ENCODE data around the gene PXDN.

PXDN gene

GRCh38 chr2:1607971-1608688, 136.2 kb downstream of the PXDN start:
- no peak for DNase-seq

GRCh38 chr2:1607236-1607920, 136.9 kb downstream of the PXDN start:
- DNase-seq: no peak

GRCh38 chr2:1606421-1607235, 137.7 kb downstream of the PXDN start:
- no peak for DNase-seq

- no peak for DNase-seq
Observed at GRCh38 chr2:1606046-1606400, 138.3 kb downstream of the PXDN start.

GRCh38 chr2:1605102-1606045, 138.9 kb downstream of the PXDN start:
- no peak for DNase-seq

- DNase-seq: no peak
Observed at GRCh38 chr2:1603521-1603920, 140.8 kb downstream of the PXDN start.

GRCh38 chr2:1603059-1603458, 141.3 kb downstream of the PXDN start:
- DNase-seq: no peak

GRCh38 chr2:1602278-1603010, 141.9 kb downstream of the PXDN start:
- no peak for DNase-seq

GRCh38 chr2:1601471-1602277, 142.6 kb downstream of the PXDN start:
- DNase-seq: no peak

- no peak for DNase-seq
Observed at GRCh38 chr2:1601067-1601412, 143.3 kb downstream of the PXDN start.

GRCh38 chr2:1600191-1601066, 143.9 kb downstream of the PXDN start:
- peak; percentile 14 for DNase-seq

- no peak for DNase-seq
Observed at GRCh38 chr2:1599301-1600085, 144.8 kb downstream of the PXDN start.

GRCh38 chr2:1598800-1599199, 145.5 kb downstream of the PXDN start:
- no peak for DNase-seq

- no peak for DNase-seq
Observed at GRCh38 chr2:1598041-1598710, 146.1 kb downstream of the PXDN start.

GRCh38 chr2:1595274-1595673, 149.0 kb downstream of the PXDN start:
- DNase-seq: no peak

GRCh38 chr2:1594373-1595171, 149.7 kb downstream of the PXDN start:
- DNase-seq: no peak

- no peak for DNase-seq
Observed at GRCh38 chr2:1594123-1594372, 150.3 kb downstream of the PXDN start.

Data from NCI-H226 (cell line).